ENCODE measurements around the gene ZNF597.

The ZNF597 gene

GRCh38 chr16:3458278-3458851 lies 15.1 kb upstream of the ZNF597 start:
- peak; percentile 65 for DNase-seq (ENCODE audit: low read depth)
- TF ChIP-seq, protein P1, sequence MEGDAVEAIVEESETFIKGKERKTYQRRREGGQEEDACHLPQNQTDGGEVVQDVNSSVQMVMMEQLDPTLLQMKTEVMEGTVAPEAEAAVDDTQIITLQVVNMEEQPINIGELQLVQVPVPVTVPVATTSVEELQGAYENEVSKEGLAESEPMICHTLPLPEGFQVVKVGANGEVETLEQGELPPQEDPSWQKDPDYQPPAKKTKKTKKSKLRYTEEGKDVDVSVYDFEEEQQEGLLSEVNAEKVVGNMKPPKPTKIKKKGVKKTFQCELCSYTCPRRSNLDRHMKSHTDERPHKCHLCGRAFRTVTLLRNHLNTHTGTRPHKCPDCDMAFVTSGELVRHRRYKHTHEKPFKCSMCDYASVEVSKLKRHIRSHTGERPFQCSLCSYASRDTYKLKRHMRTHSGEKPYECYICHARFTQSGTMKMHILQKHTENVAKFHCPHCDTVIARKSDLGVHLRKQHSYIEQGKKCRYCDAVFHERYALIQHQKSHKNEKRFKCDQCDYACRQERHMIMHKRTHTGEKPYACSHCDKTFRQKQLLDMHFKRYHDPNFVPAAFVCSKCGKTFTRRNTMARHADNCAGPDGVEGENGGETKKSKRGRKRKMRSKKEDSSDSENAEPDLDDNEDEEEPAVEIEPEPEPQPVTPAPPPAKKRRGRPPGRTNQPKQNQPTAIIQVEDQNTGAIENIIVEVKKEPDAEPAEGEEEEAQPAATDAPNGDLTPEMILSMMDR (conservative IDR thresholded peaks at IDR 0.05; ENCODE audit: low read length) = no peak
- peak overlapping the region; percentile 95 for H3K4me3 ChIP-seq (ENCODE audit: low read length)

DNA sequence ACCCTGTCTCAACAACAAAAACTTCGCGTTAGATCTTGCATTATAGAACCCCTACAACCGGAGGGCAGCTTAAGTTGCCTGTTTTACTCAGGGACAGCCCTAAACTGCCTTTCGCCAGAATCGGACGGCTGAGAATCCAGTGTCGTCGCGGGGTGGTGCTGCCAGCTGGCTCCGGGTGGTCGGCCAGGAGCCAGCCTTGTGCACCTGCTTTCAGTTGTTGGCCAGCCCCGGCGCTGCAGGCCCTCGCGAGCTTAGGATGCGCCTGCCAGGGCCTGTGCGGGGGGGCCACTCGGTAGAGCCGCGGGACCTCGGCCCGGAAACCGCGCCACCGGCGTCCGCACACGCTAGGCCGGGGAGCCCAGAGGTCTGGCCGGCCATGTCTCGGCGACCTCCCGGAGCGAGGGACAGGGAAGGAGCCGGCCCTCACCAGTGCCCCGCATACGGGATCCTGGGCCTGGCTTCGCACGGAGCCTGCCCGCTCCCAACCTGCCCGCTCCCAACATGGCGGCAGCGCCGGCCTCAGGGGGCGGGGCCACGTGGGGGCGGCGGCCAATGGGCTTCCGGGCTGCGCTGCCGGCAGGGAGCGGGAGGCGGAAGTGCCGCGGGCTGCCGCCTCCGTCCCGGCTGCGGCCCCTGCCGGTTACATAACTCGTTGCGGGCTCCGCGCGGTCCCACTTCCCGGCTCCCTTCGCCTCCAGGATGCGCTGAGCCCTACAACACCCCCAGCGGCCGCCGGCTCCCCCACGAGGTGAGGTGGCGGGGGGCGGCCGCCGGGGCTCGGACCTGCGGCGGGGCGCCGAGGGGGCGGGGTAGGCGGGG lies 14.3 kb upstream of the ZNF597 start:
- peak overlapping the region; percentile 95 for H3K4me3 ChIP-seq (ENCODE audit: low read length)
- peak; percentile 88 for DNase-seq (ENCODE audit: low read depth)
- TF ChIP-seq, protein P1 (conservative IDR thresholded peaks at IDR 0.05; ENCODE audit: low read length) = peak; percentile 43

GRCh38 chr16:3454631-3455147 lies 11.4 kb upstream of the ZNF597 start:
- TF ChIP-seq, protein P1 (conservative IDR thresholded peaks at IDR 0.05; ENCODE audit: low read length) = no peak
- no peak for DNase-seq (ENCODE audit: low read depth)
- no peak overlapping the region for H3K4me3 ChIP-seq (ENCODE audit: low read length)

DNA sequence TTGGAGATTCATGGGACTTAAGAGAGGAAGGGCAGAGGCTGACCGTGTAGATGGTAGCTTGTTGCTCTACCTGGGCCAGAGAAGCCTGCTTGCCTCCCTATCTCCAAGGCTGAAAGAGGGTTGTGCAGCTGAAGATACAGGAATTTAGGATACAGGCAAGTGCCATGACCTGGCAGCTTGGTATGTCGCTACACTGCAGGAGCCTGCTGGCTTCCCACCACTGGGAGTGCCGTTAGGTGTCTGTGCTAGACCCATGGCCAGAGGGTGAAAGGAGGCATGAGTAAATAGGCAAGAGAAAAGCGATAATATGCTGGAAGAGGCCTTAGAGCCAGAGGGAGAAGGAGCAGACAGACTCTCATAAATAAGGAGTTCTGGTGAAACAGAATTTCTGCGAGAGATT lies 10.8 kb upstream of the ZNF597 start:
- no peak for DNase-seq (ENCODE audit: low read depth)
- TF ChIP-seq, protein P1 (conservative IDR thresholded peaks at IDR 0.05; ENCODE audit: low read length) = no peak
- no peak overlapping the region for H3K4me3 ChIP-seq (ENCODE audit: low read length)

- TF ChIP-seq, protein P1 (conservative IDR thresholded peaks at IDR 0.05; ENCODE audit: low read length) = no peak; the same call in 1 of the 2 replicates
- peak overlapping the region; percentile 74 for H3K4me3 ChIP-seq (ENCODE audit: low read length)
- peak; percentile 79 for DNase-seq (ENCODE audit: low read depth)
These were observed 706 bp upstream of the ZNF597 start for GRCh38 chr16:3444032-3444388.

- no peak for DNase-seq (ENCODE audit: low read depth)
- H3K4me3 ChIP-seq (ENCODE audit: low read length) = no peak overlapping the region
- TF ChIP-seq, protein P1 (conservative IDR thresholded peaks at IDR 0.05; ENCODE audit: low read length) = no peak
These were observed 3.7 kb downstream of the ZNF597 start for GRCh38 chr16:3439637-3440036.

- no peak overlapping the region for H3K4me3 ChIP-seq (ENCODE audit: low read length)
- no peak for DNase-seq (ENCODE audit: low read depth)
- TF ChIP-seq, protein P1 (conservative IDR thresholded peaks at IDR 0.05; ENCODE audit: low read length) = no peak
These were observed 8.9 kb downstream of the ZNF597 start for GRCh38 chr16:3434373-3434772.
